GM21447 (cell line): ENCODE data around the gene DIDO1.
"Not testable (repeated sequence)": the region's sequence is repeated elsewhere in the genome, so short reads cannot be mapped to it uniquely, and the experiment has no call there.

ENCODE experiments used
- ATAC-seq: cut with Tn5 transposase; IDR thresholded peaks from one replicate; pipeline ENCODE4 v1.9.1; 2021; ENCODE audit not compliant: unreplicated experiment

The DIDO1 gene

GRCh38 chr20:62931464-62931863, 5.2 kb upstream of the DIDO1 start:
- no peak for ATAC-seq

GRCh38 chr20:62929051-62929538, 2.8 kb upstream of the DIDO1 start:
- ATAC-seq: no peak

GRCh38 chr20:62928246-62928939, 2.1 kb upstream of the DIDO1 start:
- no peak for ATAC-seq

GRCh38 chr20:62927128-62927705, 912 bp upstream of the DIDO1 start:
- no peak for ATAC-seq

- peak; percentile 11 for ATAC-seq
Measured at GRCh38 chr20:62925420-62926228, 681 bp downstream of the DIDO1 start.

GRCh38 chr20:62925076-62925419, 1.3 kb downstream of the DIDO1 start:
- no peak for ATAC-seq

- ATAC-seq: no peak
Measured at GRCh38 chr20:62924442-62925075, 1.7 kb downstream of the DIDO1 start.

GRCh38 chr20:62923669-62924441, 2.5 kb downstream of the DIDO1 start:
- no peak for ATAC-seq

GRCh38 chr20:62923059-62923668, 3.1 kb downstream of the DIDO1 start:
- not testable (repeated sequence) for ATAC-seq

- no peak for ATAC-seq
Measured at GRCh38 chr20:62922451-62922921, 3.8 kb downstream of the DIDO1 start.

- ATAC-seq: no peak
Measured at GRCh38 chr20:62921119-62921687, 5.1 kb downstream of the DIDO1 start.

GRCh38 chr20:62920039-62920645, 6.2 kb downstream of the DIDO1 start:
- ATAC-seq: no peak

- ATAC-seq: no peak
Measured at GRCh38 chr20:62918831-62919230, 7.5 kb downstream of the DIDO1 start.

GRCh38 chr20:62918147-62918546, 8.2 kb downstream of the DIDO1 start:
- no peak for ATAC-seq

GRCh38 chr20:62917720-62918119, 8.6 kb downstream of the DIDO1 start:
- no peak for ATAC-seq

- no peak for ATAC-seq
Measured at GRCh38 chr20:62916703-62917476, 9.4 kb downstream of the DIDO1 start.

GRCh38 chr20:62914970-62915457, 11.3 kb downstream of the DIDO1 start:
- no peak for ATAC-seq

GRCh38 chr20:62914436-62914835, 11.9 kb downstream of the DIDO1 start:
- ATAC-seq: no peak
